COR-L47 (cell line): ENCODE data around the gene PEX26.
"Not testable (repeated sequence)": the region's sequence is repeated elsewhere in the genome, so short reads cannot be mapped to it uniquely, and the experiment has no call there.

Source experiments
- DNase-seq: peaks from one replicate; lab custom pipeline; 2025; lab: John Stamatoyannopoulos, UW

PEX26 gene

DNA sequence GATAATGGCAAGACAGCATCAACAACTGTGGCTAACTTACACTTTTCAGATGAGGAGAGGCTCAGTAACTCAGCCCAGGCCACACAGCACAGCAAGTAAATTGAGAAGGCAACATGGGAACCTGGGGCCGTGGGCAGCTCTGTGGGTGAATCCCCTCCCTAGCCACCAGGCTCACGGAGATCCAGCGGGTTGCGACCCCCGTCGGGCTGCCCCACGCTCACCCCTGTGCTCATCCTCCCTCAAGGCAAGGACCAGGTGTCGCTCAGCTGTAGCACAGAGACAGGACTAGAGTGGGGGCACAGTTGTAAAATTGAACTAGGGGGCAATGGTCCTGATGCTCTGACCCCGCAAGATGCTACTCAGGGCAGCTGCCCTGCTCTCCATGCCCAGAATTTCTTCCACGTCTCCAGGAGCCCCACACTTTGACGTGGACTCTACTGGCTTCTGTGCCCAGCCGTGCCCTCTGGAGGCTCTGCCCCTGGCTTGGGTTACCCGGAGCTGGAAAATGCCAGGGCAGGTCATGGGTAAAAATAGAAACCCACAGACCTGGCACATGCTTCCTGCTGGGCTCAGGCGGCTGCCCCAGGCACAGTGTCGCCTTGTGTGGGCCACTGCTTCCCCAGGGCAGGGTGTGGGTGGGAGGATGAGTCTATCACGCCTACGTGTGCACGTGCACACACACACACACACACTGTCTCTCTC is 41.8 kb downstream of the PEX26 start:
- no peak for DNase-seq

DNA sequence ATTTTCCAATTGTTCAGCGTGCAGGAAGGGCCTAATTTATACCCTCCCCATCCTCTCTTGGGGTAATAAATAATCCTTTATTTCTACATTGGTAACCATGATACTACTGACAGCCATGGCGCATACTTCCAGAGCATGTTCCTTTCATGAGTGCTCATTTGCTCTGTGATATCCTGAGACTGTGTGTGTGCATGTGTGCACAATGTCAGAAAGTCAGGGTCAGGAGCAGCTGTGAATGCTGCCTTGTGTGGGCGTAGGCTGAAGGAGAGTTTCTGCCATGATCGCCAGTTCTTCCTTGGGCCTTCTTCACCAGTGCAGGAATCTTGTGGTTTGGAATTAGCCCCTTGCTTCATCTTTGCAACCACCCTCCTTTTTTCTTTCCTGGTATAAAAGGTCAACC is 43.1 kb downstream of the PEX26 start:
- no peak for DNase-seq

DNA sequence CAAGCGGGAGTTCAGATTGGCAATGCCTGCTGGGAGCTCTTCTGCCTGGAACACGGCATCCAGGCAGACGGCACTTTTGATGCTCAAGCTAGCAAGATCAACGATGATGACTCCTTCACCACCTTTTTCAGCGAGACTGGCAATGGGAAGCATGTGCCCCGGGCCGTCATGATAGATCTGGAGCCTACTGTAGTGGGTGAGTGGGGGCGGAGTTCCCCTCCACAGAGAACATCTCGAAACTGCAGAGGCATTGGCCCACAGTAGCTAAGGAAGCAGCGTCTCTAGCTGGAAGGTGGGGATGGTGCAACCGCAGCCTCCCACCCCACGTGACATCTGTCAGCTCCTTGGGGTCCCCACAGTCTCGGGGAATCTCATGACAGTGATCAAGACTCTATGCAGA is 43.7 kb downstream of the PEX26 start:
- no peak for DNase-seq

DNA sequence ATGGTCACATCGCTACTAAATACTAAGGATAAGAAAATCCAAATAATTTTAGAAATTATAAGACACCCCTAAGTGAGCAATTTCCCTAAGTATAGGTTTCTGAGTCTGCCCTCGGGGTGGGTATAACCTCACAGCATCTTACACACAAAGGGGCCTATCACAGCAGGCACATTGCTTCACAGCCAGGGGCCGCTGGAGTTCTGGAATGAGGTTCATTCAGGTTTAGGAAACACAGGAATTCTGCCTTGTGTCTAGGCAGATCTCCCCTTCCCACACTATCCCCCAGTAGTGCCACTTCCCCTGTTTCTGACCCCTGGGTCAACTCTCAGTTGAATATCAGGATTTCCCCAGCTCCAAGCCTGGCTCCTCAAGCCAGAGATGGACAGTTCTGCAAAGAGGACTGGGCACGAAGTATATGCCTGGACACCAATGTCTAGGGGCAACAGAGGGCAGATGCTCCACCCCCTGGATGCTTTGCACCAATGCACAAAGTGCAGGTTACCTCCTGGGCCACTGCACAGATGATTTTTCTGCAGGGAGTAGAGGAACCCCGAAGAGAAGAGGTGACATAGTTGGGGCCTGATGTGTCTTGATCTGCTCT is 44.3 kb downstream of the PEX26 start:
- DNase-seq, result no peak

DNA sequence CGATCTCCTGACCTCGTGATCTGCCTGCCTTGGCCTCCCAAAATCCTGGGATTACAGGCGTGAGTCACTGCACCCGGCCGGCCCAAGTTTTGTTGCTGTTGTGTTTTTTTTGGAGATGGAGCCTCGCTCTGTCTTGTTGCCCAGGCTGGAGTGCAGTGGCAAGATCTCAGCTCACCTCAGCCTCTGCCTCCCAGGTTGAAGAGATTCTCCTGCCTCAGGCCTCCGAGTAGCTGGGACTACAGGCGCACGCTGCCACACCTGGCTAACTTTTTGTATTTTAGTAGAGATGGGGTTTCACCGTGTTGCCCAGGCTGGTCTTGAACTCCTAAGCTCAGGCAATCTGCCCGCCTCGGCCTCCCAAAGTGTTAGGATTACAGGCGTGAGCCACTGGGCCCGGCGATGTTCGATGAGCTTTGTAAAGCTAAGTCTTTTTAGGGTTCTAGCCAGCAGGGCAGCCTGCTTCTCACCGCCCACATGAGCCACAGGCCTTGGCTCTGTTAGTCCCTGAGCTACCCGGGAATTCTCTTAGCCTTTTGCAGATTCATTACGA is 45.8 kb downstream of the PEX26 start:
- not testable (repeated sequence) for DNase-seq

DNA sequence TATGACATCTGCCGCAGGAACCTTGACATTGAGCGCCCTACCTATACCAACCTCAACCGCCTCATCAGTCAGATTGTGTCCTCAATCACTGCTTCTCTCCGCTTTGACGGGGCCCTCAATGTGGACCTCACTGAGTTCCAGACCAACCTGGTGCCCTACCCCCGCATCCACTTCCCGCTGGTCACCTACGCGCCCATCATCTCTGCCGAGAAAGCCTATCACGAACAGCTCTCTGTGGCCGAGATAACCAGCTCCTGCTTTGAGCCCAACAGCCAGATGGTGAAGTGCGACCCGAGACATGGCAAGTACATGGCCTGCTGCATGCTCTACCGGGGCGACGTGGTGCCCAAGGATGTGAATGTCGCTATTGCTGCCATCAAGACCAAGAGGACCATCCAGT is 48.8 kb downstream of the PEX26 start:
- no peak for DNase-seq

DNA sequence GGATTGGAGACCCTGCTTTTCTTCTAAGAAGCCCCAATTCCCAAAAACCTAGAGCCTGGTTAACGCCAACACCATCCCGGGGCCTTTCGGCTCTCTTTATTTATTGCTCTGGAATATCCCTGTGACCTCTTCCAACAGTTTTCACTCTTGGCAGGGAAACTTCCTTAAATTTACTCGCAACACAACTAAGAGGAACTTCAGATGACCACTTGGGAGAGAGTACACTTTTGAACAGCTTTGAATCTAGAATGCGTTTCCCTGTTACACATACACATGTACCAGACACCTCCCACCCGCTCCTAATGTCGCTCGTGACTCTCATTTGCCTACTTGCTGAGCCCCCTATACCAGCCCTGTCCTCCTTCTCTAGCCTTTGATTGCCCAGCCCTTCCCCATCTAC is 52.2 kb downstream of the PEX26 start:
- no peak for DNase-seq

DNA sequence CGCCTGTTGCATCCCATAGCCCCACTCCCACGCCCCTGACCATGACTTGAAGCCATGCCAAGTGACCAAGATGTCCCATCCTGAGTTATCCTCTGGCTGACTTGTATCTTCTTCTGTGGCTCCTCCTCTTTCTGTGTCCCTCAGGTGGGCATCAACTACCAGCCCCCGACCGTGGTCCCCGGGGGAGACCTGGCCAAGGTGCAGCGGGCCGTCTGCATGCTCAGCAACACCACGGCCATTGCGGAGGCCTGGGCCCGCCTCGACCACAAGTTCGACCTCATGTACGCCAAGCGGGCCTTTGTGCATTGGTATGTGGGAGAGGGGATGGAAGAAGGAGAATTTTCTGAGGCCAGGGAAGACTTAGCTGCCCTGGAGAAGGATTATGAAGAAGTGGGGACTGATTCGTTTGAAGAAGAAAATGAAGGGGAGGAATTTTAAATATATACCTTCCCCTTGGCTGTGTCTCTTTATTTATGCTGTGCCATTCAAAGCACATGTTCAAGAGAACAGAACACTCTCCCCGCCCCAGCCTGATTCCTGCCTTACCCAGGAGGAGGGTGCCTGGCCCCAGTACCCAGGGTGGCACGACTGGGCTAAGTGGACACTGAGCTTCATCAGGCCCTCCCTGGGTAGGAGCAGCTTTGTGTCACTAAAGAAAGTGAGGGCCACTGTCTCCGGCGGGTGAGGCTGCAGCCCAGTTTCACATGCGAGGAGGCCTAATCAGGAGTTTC is 53.1 kb downstream of the PEX26 start:
- DNase-seq, result no peak

DNA sequence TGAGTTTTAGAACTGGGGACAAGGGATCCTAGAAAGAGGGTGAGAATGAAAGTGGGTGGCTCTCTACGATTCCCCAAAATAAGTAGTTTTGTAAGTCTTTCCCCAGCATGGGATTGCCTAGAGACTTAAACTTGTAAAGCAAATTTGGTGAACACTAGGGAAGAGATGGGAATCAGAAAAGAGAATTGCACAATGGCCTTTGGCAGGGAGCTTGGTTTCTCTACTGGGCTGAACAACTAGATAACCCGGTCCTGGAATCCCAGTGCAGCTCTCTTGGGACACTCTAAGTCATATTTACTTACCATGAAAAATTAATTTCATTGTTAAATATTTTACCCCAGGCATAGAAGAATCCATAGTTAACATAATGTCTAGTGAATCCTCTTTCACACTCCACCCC is 55.7 kb downstream of the PEX26 start:
- DNase-seq, result no peak

DNA sequence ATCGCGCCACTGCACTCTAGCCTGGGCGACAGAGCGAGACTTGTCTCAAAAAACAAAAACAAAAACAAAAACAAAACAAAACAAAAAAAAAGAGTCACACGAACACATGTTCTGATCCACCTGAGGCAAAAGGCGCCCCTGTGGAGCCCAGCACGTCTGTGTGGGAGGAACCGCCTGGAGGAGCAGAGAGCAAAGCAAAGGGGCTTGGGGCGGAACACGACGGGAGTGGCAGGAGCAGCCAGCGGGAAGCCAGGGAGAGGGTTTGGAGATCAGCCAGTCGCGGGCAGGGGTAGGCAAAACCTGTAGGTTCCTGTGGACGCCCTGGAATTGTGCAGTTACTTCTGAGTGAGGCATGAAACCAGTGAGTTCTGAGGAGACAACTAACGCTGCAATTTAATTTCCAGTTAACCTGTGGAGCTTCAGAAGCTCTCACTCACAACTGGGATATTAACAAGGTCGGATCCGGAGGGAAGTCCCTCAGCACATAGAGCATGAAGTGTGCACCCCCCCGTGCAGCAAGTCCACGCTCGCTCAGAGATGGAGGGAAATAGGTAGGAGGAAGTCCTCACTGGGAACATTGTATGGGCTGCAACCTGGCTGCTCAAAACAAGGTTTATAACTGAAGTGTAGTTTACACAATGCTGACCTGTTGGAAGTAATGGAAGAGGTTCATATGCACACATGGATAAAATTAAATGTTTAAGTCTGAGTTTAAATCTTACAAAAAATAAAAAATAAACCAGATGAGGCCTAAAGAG is 59.0 kb downstream of the PEX26 start:
- DNase-seq, result no peak

DNA sequence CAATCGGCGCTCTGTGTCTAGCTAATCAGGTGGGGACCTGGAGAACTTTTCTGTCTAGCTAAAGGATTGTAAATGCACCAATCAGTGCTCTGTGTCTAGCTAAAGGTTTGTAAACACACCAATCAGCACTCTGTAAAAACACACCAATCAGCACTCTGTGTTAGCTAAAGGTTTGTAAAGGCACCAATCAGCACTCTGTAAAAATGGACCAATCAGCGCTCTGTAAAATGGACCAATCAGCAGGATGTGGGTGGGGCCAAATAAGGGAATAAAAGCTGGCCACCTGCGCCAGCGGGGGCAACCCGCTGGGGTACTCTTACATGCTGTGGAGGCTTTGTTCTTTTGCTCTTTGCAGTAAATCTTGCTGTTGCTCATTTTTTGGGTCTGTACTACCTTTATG is 63.2 kb downstream of the PEX26 start:
- not testable (repeated sequence) for DNase-seq

DNA sequence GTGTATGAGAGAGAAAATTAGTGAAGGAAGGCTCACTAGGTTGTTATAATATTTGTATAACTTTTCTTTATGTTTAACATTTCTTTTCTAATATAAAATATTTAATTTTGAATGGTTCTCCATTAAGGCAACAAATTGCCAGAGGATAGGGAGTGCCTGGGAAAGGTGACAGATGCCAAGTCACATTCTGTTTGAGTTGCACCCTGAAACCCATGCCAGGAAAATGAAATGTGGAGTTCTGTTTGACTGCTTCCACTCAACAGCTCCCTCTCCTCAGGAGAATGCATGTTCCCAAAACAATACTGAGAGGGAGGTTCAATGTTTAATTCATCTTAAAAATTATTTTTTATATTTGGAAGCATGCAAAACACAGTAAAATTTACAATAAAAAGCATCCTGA is 66.3 kb downstream of the PEX26 start:
- no peak for DNase-seq

DNA sequence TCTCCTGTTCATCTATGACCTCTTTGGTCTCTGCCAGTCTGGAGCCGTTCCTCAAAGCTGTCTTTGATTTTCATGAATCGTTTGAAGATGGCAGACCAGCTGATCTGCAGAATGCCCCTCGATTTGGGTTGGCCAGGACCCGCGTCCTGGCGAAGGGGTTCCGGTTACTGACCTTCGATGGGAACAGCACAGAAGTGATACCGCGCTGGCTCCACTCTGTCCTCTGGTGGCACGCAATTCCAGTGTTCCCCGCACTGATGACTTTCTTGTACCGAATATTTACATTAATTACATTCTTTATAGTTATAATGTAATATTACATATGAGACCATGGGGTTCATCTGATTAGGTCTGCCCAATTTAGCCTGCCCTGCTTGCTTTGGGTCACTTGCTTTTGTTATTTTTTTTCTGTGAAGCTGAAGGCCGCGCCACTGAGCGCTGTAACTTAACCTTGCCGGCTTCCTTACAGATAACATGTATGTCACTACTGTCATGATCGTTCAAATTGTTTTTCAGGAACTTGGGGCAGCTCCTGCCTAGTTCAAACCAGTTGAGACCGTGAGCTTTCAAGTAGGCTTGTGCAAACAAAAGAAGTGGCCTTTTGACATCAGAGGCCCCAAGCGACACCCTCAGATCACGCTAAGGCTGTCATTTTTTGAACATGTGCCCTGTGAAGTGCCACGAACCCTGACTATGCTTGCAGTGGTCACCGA is 68.0 kb downstream of the PEX26 start:
- DNase-seq, result no peak

DNA sequence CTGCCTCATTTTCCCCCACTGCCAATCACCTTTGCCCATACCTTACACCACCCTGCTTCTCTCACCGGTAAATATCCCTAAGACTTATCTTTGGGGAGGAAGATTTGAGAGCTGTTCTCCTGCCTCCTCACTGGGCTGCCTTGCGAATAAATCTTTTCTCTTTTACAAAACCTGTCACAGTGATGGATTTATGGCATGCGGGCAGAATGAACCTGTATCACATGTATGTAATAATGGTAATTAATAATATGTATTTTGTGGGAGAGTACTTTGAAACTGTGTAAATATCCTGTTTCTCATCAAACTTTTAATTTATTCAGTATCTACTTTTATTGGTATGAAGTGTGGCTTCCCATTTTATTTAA is 68.6 kb downstream of the PEX26 start:
- DNase-seq, result no peak

DNA sequence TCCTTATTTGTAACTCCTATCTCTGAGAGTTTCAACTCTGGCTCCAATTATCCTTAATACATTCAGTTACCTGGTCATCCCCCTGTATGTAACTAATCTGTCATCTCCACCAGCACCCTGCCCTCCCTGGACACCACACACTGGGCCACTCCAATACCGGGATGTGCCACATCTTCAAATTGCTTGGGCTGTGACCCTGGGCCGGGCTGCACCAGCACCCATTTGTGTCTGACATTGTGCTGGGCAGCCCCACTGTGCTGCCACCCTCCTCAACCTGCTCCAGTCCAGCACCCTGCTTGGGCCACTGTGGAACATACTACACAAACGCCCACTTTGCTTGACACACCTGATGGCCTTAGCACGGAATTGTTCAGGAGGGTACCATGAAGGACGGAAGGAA is 70.0 kb downstream of the PEX26 start:
- no peak for DNase-seq

DNA sequence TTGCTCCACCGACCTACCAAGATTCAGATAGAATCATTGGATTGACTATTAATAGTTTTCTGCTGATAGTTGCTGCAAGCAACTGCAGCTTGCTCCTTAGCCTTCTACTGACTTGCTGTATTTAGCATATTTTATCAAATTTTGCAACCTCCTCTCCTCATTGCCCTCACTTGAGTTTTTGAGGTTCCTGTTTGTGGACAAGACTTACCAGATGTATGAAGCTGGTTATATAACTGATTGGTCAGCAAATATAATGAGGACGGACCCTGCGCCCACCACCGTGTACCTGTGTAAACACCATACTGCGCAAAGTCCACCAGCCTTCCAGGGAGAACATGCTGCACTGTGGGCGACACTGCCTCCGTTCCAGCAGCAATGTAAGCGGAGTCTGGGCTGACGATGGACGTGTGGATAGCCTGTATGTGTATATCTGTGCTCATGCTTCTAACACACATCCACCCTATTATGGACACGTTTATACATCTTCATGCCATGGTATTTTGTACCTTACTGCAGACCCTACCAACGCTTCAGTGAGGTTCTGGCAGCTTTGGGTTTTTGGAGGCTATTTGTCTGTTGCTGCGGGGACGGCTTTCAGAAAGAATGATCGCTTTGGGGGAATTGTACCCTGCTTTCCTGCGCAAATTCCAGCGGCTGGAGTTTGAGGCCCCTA is 70.6 kb downstream of the PEX26 start:
- no peak for DNase-seq

DNA sequence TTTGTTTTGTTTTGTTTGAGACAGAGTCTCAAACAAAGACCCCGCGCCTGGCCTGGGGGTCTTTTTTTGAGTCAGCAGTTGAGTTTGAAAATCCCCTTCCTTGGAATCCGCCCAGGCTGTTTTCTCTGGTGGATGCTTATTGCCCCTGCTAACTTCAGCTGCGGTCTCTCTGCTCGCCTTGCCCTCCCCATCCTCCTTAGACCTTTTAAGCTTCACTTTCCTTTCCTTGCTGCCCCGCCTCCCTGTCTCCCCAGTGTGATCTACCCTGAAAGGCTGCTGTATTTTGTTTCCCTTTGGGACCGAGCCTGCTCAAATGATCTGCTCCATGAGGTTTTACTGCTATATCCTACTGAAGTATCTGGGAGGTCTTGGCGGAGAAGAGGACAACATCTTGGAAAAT is 74.7 kb downstream of the PEX26 start:
- no peak for DNase-seq

DNA sequence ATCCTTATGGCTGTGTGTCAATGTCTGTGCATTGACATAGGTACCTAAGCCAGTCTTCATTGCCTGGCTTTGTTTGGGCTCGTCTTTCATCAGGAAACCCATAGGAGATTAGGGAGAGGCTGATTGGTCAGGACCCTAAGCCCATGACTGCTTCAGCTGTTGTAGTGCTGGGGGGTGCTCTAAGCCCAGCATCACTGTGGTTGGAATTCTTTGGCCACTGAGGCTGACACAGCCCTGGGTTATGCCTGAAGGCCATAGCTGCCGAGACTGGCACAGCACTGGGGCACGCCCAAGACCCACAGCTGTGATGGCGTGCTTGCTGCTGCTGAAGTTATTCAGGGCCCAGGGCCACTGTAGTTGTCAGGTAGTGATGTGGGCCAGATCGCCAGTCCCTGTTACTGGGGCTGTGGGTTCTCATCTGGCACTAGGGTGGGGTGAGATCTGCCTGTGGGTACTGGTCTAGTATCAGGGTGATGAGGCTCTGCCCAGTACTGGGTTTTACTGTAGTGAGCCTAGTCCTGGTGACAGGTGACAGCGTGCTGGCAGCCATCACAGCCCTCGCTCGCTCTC is 77.1 kb downstream of the PEX26 start:
- DNase-seq, result no peak
